Keratinocyte (primary cell): ENCODE measurements around the gene PLA2G2F. TPM values are rescaled to one million over a fixed set of nuclear protein-coding genes. Genes with fewer than 3 reads are reported as not detected.

ENCODE experiments used
- DNase-seq: peaks from one replicate; pipeline ENCODE4 v3.0.0-alpha.2; 2011; ENCODE audit warnings: low read depth, missing footprints, low spot score
- FAIRE-seq: peaks from 2 replicates; lab custom pipeline; 2011; peaks lifted over from hg19 to GRCh38; lab: Jason Lieb, UNC
- H2AFZ ChIP-seq: 2 replicates; pipeline ENCODE4 v1.6.0; 2012; ENCODE audit warnings: low read length, control low read depth, inconsistent platforms; ENCODE audit not compliant: control insufficient read depth
- H3K27ac ChIP-seq: 2 replicates; pipeline ENCODE4 v1.5.1; 2011; ENCODE audit warnings: low read length; ENCODE audit not compliant: control insufficient read depth, insufficient read depth
- H3K27me3 ChIP-seq: 3 replicates; pipeline ENCODE4 v1.6.0; 2011; ENCODE audit warnings: low read length; ENCODE audit not compliant: control insufficient read depth, insufficient read depth; ENCODE audit errors: extremely low read depth
- H3K36me3 ChIP-seq, 2 experiments: 2 replicates in 1 of 2; 3 replicates in 1 of 2; pipeline ENCODE4 v1.5.1; 2011; ENCODE audit warnings: low read length in 2 of 2, mild to moderate bottlenecking in 1 of 2; ENCODE audit not compliant: control insufficient read depth in 2 of 2, insufficient read depth in 2 of 2; ENCODE audit errors: extremely low read depth in 1 of 2
- H3K4me1 ChIP-seq: 3 replicates; pipeline ENCODE4 v1.5.1; 2011; ENCODE audit warnings: low read length; ENCODE audit not compliant: control insufficient read depth, insufficient read depth; ENCODE audit errors: extremely low read depth
- H3K4me2 ChIP-seq: 3 replicates; pipeline ENCODE4 v1.6.0; 2011; ENCODE audit warnings: low read depth, low read length; ENCODE audit not compliant: control insufficient read depth, insufficient read depth; ENCODE audit errors: extremely low read depth
- H3K4me3 ChIP-seq, 3 experiments: fragments of 200-600 bp in 1 of 3; sonication (generic) in 1 of 3; 2 replicates in 2 of 3; 3 replicates in 1 of 3; pipeline ENCODE4 v1.5.1; 2011 to 2016; ENCODE audit warnings: low read length in 3 of 3, mild to moderate bottlenecking in 3 of 3, control low read depth in 2 of 3, inconsistent platforms in 1 of 3, low read depth in 1 of 3, mixed read lengths in 1 of 3, mixed run types in 1 of 3, moderate library complexity in 1 of 3; ENCODE audit not compliant: control insufficient read depth in 2 of 3, insufficient read depth in 2 of 3; ENCODE audit errors: extremely low read depth in 1 of 3
- H3K79me2 ChIP-seq: 2 replicates; pipeline ENCODE4 v1.6.0; 2012; ENCODE audit warnings: low read length; ENCODE audit not compliant: control insufficient read depth, insufficient read depth
- H3K9ac ChIP-seq: 3 replicates; pipeline ENCODE4 v1.6.0; 2011; ENCODE audit warnings: low read length; ENCODE audit not compliant: control insufficient read depth, insufficient read depth; ENCODE audit errors: extremely low read depth
- H3K9me1 ChIP-seq: 3 replicates; pipeline ENCODE4 v1.6.0; 2011; ENCODE audit warnings: low read length; ENCODE audit not compliant: control insufficient read depth, insufficient read depth; ENCODE audit errors: extremely low read depth
- H3K9me3 ChIP-seq: 2 replicates; pipeline ENCODE4 v1.5.1; 2012; ENCODE audit warnings: low read depth, low read length; ENCODE audit not compliant: control insufficient read depth
- H4K20me1 ChIP-seq: 3 replicates; pipeline ENCODE4 v1.6.0; 2011; ENCODE audit warnings: low read length; ENCODE audit not compliant: control insufficient read depth, insufficient read depth; ENCODE audit errors: extremely low read depth
- EZH2 ChIP-seq: IDR thresholded peaks from one replicate; pipeline ENCODE4 v1.6.1; 2012; ENCODE audit warnings: inconsistent platforms, mild to moderate bottlenecking, low read length, moderate library complexity
- dilution Hi-C: fragments of 300-500 bp; cut with MboI; formaldehyde crosslinking; loops from one replicate; pipeline ENCODE4 v1.7.0; 2020; ENCODE audit warnings: low sequenced_read_pairs; ENCODE audit not compliant: extremely low pct_ligation_motif_present
- polyA plus RNA-seq, 5 experiments: library from polyadenylated mRNA; depleted of rRNA in 3 of 5; stranded (reverse) in 3 of 5; stranded (forward) in 1 of 5; unstranded in 1 of 5; fragments of >200 nt; gene quantifications; 1 replicate in 1 of 5; 2 replicates in 3 of 5; 3 replicates in 1 of 5; pipeline versions ENCODE4 v1.2.1 to v1.2.3, GENCODE V29; 2011 to 2012; ENCODE audit warnings: missing spikeins in 2 of 5, low read depth in 1 of 5, low replicate concordance in 1 of 5
- TF ChIP-seq, protein P1 (sequence below), 3 experiments: IDR thresholded peaks in 1 of 3; conservative IDR thresholded peaks in 1 of 3; optimal IDR thresholded peaks in 1 of 3; 2 replicates in 2 of 3; 3 replicates in 1 of 3; pipeline versions ENCODE3 to v1.5.1; 2011; ENCODE audit warnings: low read length in 3 of 3, mild to moderate bottlenecking in 3 of 3, moderate library complexity in 2 of 3, control low read depth in 1 of 3, inconsistent platforms in 1 of 3; ENCODE audit not compliant: insufficient read depth in 2 of 3; ENCODE audit errors: extremely low read depth in 1 of 3

Gene PLA2G2F
- polyA plus RNA-seq, 1 donor (not counting 4 experiments of a cell fraction or from before 2014, with no cell fraction given): 0.26 TPM

DNA sequence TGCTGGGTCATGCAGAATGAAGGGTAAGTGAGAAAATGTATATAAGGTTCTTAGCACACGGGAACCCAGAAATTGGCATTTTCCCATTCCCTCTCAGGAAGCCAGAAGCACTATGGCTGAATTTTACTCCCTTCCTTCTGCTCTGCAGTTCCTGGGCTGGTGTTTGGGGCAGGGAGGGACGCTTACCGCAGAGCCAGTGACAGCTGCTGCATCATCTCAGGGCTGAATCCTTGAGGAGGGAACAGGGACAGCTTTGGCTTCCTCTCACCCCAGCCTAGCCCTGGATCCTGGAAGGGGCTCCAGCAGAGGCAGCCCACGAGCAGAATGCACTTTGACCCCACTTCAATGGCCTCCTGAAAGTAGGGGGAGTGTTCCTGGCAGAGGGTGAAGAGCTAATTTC, 31.8 kb upstream of the PLA2G2F start:
- H3K9me3 ChIP-seq: no peaks in the 10 kb centered on the region
- peaks cover 15% of the 10 kb centered on the region for H3K4me1 ChIP-seq
- H3K9ac ChIP-seq: no peak overlapping the region
- no peak overlapping the region for H3K27ac ChIP-seq
- dilution Hi-C loops: no loop called here
- no peaks in the 10 kb centered on the region for H3K36me3 ChIP-seq
- no peak overlapping the region for H2AFZ ChIP-seq
- H3K27me3 ChIP-seq: no peaks in the 10 kb centered on the region
- no peak overlapping the region for H3K4me2 ChIP-seq
- no peaks in the 10 kb centered on the region for H4K20me1 ChIP-seq
- TF ChIP-seq, protein P1, sequence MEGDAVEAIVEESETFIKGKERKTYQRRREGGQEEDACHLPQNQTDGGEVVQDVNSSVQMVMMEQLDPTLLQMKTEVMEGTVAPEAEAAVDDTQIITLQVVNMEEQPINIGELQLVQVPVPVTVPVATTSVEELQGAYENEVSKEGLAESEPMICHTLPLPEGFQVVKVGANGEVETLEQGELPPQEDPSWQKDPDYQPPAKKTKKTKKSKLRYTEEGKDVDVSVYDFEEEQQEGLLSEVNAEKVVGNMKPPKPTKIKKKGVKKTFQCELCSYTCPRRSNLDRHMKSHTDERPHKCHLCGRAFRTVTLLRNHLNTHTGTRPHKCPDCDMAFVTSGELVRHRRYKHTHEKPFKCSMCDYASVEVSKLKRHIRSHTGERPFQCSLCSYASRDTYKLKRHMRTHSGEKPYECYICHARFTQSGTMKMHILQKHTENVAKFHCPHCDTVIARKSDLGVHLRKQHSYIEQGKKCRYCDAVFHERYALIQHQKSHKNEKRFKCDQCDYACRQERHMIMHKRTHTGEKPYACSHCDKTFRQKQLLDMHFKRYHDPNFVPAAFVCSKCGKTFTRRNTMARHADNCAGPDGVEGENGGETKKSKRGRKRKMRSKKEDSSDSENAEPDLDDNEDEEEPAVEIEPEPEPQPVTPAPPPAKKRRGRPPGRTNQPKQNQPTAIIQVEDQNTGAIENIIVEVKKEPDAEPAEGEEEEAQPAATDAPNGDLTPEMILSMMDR (optimal IDR thresholded peaks at IDR 0.05 in 1 of 3, IDR thresholded peaks at IDR 0.05 in 1 of 3, conservative IDR thresholded peaks at IDR 0.05 in 1 of 3; ENCODE audit: extremely low read depth in 1 of 3, insufficient read depth in 2 of 3, low read length in 3 of 3): no peak
- no peak for TF ChIP-seq EZH2
- FAIRE-seq (no peak), DNase-seq (no peak)
- H3K4me3 ChIP-seq: no peak overlapping the region
- no peaks in the 10 kb centered on the region for H3K9me1 ChIP-seq
- H3K79me2 ChIP-seq: no peaks in the 10 kb centered on the region

DNA sequence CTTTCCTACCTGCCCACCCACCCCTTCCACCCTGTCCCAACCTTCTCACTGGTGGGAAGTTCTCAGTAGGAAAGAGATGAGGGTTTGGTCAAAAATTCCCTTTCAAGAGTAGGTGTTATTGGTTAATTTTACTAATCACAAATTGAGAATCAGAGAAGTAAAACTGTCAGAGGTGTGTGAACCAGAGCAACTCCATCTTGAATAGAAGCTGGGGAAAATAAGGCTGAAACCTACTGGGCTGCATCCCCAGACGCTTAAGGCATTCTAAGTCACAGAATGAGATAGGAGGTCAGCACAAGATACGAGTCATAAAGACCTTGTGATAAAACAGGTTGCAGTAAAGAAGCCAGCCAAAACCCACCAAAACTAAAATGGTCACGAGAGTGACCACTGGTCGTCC, 31.3 kb upstream of the PLA2G2F start:
- dilution Hi-C loops: no loop called here
- no peaks in the 10 kb centered on the region for H3K9me1 ChIP-seq
- H3K4me3 ChIP-seq: no peak overlapping the region
- no peak overlapping the region for H3K27ac ChIP-seq
- no peaks in the 10 kb centered on the region for H3K9me3 ChIP-seq
- peaks cover 15% of the 10 kb centered on the region for H3K4me1 ChIP-seq
- no peaks in the 10 kb centered on the region for H3K36me3 ChIP-seq
- no peak overlapping the region for H3K9ac ChIP-seq
- H3K79me2 ChIP-seq: no peaks in the 10 kb centered on the region
- H3K4me2 ChIP-seq: no peak overlapping the region
- H4K20me1 ChIP-seq: no peaks in the 10 kb centered on the region
- H2AFZ ChIP-seq: no peak overlapping the region
- DNase-seq (no peak), FAIRE-seq (no peak)
- TF ChIP-seq EZH2: no peak
- TF ChIP-seq, protein P1 (optimal IDR thresholded peaks at IDR 0.05 in 1 of 3, IDR thresholded peaks at IDR 0.05 in 1 of 3, conservative IDR thresholded peaks at IDR 0.05 in 1 of 3; ENCODE audit: extremely low read depth in 1 of 3, insufficient read depth in 2 of 3, low read length in 3 of 3): no peak
- H3K27me3 ChIP-seq: no peaks in the 10 kb centered on the region
